Effector memory CD4-positive, alpha-beta T cell (primary cell): ENCODE measurements around the gene ID1.

ENCODE experiments used
- DNase-seq, 3 donors: peaks; one replicate each; pipeline ENCODE4 v3.0.0-alpha.2; 2020
- H3K27ac ChIP-seq: 2 replicates; pipeline ENCODE4 v1.7.0; 2013; ENCODE audit warnings: mild to moderate bottlenecking, low read length, moderate library complexity; ENCODE audit not compliant: insufficient read depth, poor library complexity, severe bottlenecking
- H3K27me3 ChIP-seq: replicated peaks from 2 replicates; pipeline ENCODE4 v1.7.0; 2013; ENCODE audit warnings: mild to moderate bottlenecking, low read length; ENCODE audit not compliant: insufficient read depth, control insufficient read depth, poor library complexity, severe bottlenecking
- H3K36me3 ChIP-seq: 2 replicates; pipeline ENCODE4 v1.7.0; 2013; ENCODE audit warnings: mild to moderate bottlenecking, low read length, moderate library complexity; ENCODE audit not compliant: control insufficient read depth, insufficient read depth
- H3K4me1 ChIP-seq: 2 replicates; pipeline ENCODE4 v1.7.0; 2013; ENCODE audit warnings: low read length, mild to moderate bottlenecking; ENCODE audit not compliant: control insufficient read depth, insufficient read depth, poor library complexity, severe bottlenecking
- H3K4me3 ChIP-seq: 2 replicates; pipeline ENCODE4 v1.7.0; 2013; ENCODE audit warnings: low read length, low read depth, mild to moderate bottlenecking; ENCODE audit not compliant: insufficient read depth, poor library complexity, severe bottlenecking
- H3K9me3 ChIP-seq: 2 replicates; pipeline ENCODE4 v1.7.0; 2013; ENCODE audit warnings: mild to moderate bottlenecking, low read length, moderate library complexity; ENCODE audit not compliant: control insufficient read depth

ID1 gene

DNA sequence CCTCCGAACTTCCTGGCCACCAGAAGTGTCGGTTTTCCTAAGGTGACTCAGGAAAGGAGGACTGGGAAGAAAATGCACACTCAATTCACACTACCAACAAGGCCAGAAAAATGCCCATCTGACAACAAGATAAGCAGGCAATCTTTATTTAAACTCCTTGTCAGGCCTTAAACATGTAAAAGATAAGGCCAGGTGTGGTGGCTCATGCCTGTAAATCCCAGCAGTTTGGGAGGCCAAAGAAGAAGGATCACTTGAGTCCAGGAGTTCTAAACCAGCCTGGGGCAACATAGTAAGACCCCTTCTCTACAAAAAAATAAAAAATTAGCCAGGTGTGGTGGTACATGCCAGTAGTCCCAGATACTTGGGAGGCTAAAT lies 7.6 kb upstream of the ID1 start:
- Histone ChIP-seq H3K4me1 (no peaks in the 10 kb centered on the region), H3K36me3 (no peaks in the 10 kb centered on the region), H3K27me3 (peaks cover 3% of the 10 kb centered on the region), H3K9me3 (no peaks in the 10 kb centered on the region), H3K4me3 (no peak overlapping the region), H3K27ac (no peak overlapping the region)
- no peak for DNase-seq

DNA sequence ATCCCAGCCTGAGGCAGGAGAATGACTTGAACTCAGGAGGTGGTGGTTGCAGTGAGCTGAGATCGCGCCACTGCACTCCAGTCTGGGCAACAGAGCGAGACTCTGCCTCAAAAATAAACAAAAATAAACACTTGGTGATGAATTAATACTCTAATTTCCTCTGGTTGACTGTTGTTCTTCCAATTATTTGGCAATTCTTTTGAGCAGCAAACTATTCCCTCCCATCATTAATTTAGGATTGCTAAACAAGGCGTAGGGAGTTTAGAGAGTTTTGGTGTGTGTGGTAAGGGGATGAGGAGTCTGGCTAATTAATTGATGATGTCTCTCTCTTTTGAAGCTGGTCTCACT lies 2.7 kb upstream of the ID1 start:
- H3K27me3 ChIP-seq, result peaks cover 19% of the 10 kb centered on the region
- H3K4me1 ChIP-seq, result peaks cover 19% of the 10 kb centered on the region
- no peak overlapping the region for H3K4me3 ChIP-seq
- DNase-seq, result no peak
- H3K27ac ChIP-seq, result no peak overlapping the region
- no peaks in the 10 kb centered on the region for H3K9me3 ChIP-seq
- no peaks in the 10 kb centered on the region for H3K36me3 ChIP-seq

DNA sequence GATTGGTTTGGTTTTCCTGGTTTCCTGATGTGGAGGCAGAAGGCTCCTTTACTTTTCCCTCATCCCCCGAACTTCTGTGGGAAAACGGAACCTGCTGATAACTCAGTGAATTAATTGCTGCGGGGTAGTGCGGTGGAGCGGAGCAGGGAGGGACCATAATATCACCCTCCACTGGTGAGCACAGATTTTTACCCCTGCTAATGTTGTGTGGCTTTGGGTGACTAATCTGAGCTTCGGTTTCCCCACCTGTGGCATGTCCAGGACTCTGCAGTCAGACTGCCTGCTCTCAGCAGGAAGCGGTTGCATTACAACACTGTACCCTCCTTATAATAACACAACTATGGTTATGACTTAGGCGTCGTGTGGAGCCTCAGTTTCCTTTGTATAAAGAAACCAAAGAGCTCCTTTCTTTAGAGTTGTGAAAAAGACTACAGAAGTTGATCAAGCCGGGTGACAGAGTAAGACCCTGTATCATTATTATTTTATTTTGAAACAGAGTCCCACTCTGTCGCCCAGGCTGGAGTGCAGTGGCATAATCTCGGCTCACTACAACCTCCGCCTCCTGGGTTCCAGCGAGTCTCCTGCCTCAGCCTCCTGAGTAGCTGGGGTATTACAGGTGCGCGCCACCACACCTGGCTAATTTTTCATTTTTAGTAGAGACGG lies 2.2 kb upstream of the ID1 start:
- peak in 2 of 3 donors; percentile 31 to 32 for DNase-seq
- Histone ChIP-seq H3K27me3 (peaks cover 24% of the 10 kb centered on the region), H3K36me3 (no peaks in the 10 kb centered on the region), H3K9me3 (no peaks in the 10 kb centered on the region), H3K27ac (no peak overlapping the region), H3K4me3 (no peak overlapping the region), H3K4me1 (peaks cover 19% of the 10 kb centered on the region)

DNA sequence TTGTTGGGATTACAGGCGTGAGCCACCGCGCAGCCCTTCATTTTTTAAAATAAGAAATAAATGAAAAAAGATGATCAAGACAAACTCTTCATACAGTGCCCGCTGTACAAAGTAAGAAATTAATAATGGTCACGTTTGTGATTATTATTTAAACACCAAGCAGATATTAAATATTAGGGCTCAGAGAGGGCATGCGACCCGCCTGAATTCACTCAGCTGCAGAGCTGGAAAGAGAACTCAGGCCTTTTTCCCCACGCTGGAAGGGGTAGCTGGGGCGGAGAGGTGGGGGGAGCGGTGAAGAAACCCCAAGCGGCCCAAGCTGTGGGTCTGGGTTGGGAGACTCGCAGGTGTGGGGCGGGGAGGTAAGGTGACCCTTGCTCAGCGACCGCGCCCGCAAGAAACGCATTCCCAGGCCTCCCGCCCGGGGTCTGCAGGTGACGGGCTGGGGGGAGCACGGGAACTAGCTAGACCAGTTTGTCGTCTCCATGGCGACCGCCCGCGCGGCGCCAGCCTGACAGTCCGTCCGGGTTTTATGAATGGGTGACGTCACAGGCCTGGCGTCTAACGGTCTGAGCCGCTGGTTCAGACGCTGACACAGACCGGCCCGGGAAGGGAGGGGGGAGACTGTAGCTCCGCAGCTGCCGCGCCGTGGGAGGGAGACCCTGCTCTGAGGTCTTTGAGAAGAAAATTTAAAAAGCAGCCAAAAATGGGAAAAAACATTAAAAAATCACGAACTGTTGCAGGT lies 1.1 kb upstream of the ID1 start:
- H3K9me3 ChIP-seq, result no peaks in the 10 kb centered on the region
- peak; percentile 79 to 82 (median 81) for DNase-seq
- H3K27ac ChIP-seq, result no peak overlapping the region
- H3K4me3 ChIP-seq, result peak overlapping the region; percentile 77
- H3K4me1 ChIP-seq, result peaks cover 19% of the 10 kb centered on the region
- peaks cover 31% of the 10 kb centered on the region for H3K27me3 ChIP-seq
- no peaks in the 10 kb centered on the region for H3K36me3 ChIP-seq

DNA sequence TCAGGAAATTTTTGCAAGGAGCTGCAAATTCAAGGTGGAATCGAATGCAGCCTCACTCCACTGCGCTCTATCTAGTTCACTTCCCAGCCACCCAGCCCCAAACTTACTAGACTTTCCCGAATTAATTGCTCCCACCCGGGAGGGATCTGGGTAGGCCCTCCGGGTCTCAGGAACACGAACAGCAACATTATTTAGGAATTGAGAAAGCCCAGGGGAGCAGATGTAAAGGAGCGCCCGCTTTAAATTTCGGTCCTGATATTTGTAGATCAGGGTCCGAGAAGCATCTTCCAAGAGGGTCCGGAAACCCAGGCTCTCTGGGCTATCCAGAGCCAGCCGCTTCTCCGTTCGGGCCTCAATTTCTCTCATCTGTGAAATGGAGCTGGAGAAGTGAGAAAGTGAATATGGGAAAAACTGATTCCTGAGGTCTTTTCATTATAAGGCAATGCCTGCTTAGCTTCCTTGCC lies 490 bp upstream of the ID1 start:
- Histone ChIP-seq H3K4me1 (peaks cover 19% of the 10 kb centered on the region), H3K4me3 (peak overlapping the region; percentile 77), H3K9me3 (no peaks in the 10 kb centered on the region), H3K27ac (peak overlapping the region; percentile 25), H3K36me3 (no peaks in the 10 kb centered on the region), H3K27me3 (peaks cover 31% of the 10 kb centered on the region)
- DNase-seq, result no peak

- peaks cover 19% of the 10 kb centered on the region for H3K4me1 ChIP-seq
- no peak overlapping the region for H3K27ac ChIP-seq
Measured at GRCh38 chr20:31605902-31606803, 1.1 kb downstream of the ID1 start.

DNA sequence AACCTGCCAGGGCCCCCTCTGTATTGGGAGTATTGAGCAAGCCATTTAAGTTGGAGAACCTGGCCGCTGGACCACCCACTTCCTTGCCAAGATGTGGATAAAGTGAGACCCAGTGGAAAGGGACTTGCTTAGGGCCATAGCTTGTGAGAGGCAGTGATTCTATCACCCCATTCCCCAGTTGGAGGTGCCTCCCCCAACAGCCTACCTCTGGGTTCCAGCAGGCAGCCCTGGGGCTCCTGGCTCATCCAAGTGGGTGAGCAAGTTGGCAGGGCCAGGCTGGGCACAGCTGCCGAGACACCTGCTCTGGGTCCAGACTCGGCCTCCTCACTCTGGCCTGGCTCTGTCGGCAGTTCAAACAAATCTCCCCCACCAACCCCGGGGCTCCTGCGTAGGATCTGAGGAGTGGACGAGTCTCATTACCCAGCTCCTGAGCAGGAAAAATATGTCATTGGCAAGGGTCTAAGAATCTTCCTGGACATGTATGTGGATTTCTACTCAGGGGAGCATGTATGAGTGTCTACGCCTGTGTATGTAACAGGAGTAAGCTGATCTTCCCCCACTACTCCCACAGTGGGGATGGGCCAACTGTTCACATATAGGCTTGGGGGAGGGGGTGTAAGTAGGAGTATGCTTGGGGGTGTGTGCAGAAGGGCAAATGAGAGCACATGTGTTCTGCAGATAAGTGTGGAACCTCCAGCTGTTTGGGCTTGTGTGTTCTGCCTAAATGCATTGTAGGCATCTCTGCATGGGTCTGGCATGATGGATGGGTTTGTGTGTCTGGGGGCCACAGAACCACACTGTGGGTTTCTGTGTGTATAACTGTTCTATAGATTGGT lies 1.9 kb downstream of the ID1 start:
- H3K4me1 ChIP-seq, result peaks cover 19% of the 10 kb centered on the region
- no peaks in the 10 kb centered on the region for H3K9me3 ChIP-seq
- H3K36me3 ChIP-seq, result no peaks in the 10 kb centered on the region
- H3K27me3 ChIP-seq, result peaks cover 31% of the 10 kb centered on the region
- H3K4me3 ChIP-seq, result no peak overlapping the region
- no peak for DNase-seq
- H3K27ac ChIP-seq, result no peak overlapping the region

More at GRCh38 chr20:31605902-31606803, 1.1 kb downstream of the ID1 start:
- Histone ChIP-seq H3K36me3 (no peaks in the 10 kb centered on the region), H3K4me3 (peak overlapping the region; percentile 77), H3K27me3 (peaks cover 31% of the 10 kb centered on the region), H3K9me3 (no peaks in the 10 kb centered on the region)
- no peak for DNase-seq

DNA sequence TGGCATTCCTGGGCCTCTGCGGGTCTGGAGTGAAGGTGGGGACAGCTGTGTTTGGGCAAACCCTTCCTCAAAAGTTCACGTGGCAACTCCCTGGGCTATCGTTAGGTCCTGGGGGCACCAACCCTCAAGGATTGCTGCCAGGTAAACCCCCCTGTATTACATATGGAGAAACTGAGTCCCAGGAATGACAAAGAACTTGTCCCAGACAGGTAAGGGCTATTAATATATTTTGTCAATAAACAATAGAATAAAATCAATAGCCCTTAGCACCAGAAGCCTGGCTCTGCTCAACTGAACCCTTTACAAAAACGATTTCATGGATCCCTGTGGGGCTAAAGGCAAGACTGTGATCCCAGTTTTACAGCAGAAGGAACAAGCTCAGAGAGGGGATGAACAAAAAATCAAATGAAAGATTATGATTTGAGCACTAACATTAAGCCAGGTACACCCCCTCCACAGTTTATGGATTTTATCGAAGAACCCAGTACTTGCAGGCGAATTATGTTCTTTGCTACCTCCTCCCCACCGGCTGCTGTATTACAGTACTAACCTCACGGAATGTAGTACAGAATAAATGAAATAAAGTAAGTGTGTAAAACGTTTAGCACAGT lies 2.7 kb downstream of the ID1 start:
- no peaks in the 10 kb centered on the region for H3K36me3 ChIP-seq
- DNase-seq, result no peak
- peaks cover 25% of the 10 kb centered on the region for H3K27me3 ChIP-seq
- H3K4me3 ChIP-seq, result no peak overlapping the region
- peaks cover 20% of the 10 kb centered on the region for H3K4me1 ChIP-seq
- H3K9me3 ChIP-seq, result no peaks in the 10 kb centered on the region
- H3K27ac ChIP-seq, result no peak overlapping the region

GRCh38 chr20:31608251-31608945 lies 3.3 kb downstream of the ID1 start:
- Histone ChIP-seq H3K4me3 (no peak overlapping the region), H3K36me3 (no peaks in the 10 kb centered on the region), H3K9me3 (no peaks in the 10 kb centered on the region), H3K4me1 (peaks cover 18% of the 10 kb centered on the region), H3K27me3 (peaks cover 24% of the 10 kb centered on the region), H3K27ac (no peak overlapping the region)
- no peak for DNase-seq
